ENCODE data around the gene DOHH.
A peak's percentile ranks its signal among the peaks of the same experiment; 100 is the strongest.

Gene DOHH

DNA sequence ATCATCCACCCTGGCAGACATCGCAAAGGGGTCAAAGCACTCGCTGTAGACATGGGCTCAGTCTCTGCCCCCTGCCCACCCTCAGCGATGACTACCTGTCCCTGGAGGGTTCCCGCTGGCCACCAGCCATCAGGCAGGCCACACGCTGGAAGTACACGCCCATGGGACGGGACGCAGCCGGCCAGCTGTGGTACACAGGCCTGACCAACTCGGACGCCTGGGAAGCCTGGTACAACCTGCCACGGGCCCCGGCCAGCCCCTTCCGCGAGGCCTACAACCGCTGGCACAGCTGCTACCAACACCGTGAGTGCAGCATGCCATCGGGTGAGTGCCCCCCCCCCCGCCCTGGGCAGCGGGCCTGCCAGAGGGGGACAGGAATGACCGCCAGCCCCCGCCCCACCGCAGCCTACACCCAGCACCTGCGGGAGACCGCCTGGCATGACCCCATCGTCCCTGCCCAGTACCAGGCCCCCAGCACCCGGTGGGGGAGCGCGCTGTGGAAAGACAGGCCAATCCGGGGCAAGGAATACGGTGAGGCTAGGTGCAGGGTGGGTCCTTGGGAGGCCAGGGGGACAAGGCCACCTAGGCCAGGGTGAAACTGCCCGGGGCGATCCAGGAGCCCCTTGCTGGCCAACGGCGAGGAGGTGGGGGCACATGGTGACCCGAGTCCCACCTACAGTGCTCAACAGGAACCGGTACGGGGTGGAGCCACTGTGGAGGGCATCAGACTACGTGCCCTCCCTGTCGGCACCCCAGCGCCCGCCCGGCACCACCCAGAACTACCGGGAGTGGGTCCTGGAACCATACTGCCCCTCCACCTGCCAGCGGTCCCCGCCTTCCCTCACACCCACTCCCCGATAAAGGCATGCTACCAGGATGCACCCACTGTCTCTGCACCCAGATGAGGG lies 42.9 kb upstream of the DOHH start:
- Histone ChIP-seq H3K4me3 (ENCODE audit: low read depth in 1 of 5, low read length in 5 of 5) (no peak overlapping the region), H3K36me3 (ENCODE audit: control insufficient read depth in 5 of 5, insufficient read depth in 5 of 5, low read length in 5 of 5) (peaks cover 0 to 52% (median 30%) of the 10 kb centered on the region in 5 donors), H3K27ac (ENCODE audit: low read depth, low read length) (no peak overlapping the region), H3K4me1 (ENCODE audit: control insufficient read depth in 5 of 5, insufficient read depth in 5 of 5, low read length in 5 of 5) (peaks cover 0 to 7% (median under 1%) of the 10 kb centered on the region in 5 donors), H3K9me3 (ENCODE audit: control insufficient read depth in 5 of 5, low read length in 5 of 5) (no peaks in the 10 kb centered on the region), H3K27me3 (ENCODE audit: control insufficient read depth in 5 of 5, insufficient read depth in 4 of 5, low read length in 5 of 5) (no peaks in the 10 kb centered on the region), H3K9ac (ENCODE audit: low read length in 5 of 5) (peak overlapping the region in 1 of 5 donors; percentile 17)

DNA sequence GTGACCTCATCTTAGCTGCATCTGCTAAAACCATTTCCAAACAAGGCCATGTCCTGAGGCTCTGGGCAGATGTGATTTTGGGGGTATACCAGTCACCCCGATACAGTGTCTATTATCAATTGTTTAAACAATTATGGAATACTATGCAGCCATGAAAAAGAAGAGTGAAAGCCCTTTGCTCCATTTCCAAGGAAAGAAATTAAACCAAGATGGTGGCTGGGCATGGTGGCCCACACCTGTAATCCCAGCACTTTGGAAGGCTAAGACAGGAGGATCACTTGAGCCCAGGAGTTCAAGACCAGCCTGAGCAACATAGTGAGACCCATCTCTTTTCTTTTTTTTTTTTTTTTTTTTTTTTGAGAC lies 39.3 kb upstream of the DOHH start:
- H3K4me3 ChIP-seq (ENCODE audit: low read depth in 1 of 5, low read length in 5 of 5), result no peak overlapping the region
- peaks cover 0 to 49% (median 21%) of the 10 kb centered on the region in 5 donors for H3K36me3 ChIP-seq (ENCODE audit: control insufficient read depth in 5 of 5, insufficient read depth in 5 of 5, low read length in 5 of 5)
- no peaks in the 10 kb centered on the region for H3K27me3 ChIP-seq (ENCODE audit: control insufficient read depth in 5 of 5, insufficient read depth in 4 of 5, low read length in 5 of 5)
- H3K9me3 ChIP-seq (ENCODE audit: control insufficient read depth in 5 of 5, low read length in 5 of 5), result no peaks in the 10 kb centered on the region
- no peak overlapping the region for H3K27ac ChIP-seq (ENCODE audit: low read depth, low read length)
- peaks cover 3 to 18% (median 12%) of the 10 kb centered on the region in 5 donors for H3K4me1 ChIP-seq (ENCODE audit: control insufficient read depth in 5 of 5, insufficient read depth in 5 of 5, low read length in 5 of 5)
- H3K9ac ChIP-seq (ENCODE audit: low read length in 5 of 5), result no peak overlapping the region

DNA sequence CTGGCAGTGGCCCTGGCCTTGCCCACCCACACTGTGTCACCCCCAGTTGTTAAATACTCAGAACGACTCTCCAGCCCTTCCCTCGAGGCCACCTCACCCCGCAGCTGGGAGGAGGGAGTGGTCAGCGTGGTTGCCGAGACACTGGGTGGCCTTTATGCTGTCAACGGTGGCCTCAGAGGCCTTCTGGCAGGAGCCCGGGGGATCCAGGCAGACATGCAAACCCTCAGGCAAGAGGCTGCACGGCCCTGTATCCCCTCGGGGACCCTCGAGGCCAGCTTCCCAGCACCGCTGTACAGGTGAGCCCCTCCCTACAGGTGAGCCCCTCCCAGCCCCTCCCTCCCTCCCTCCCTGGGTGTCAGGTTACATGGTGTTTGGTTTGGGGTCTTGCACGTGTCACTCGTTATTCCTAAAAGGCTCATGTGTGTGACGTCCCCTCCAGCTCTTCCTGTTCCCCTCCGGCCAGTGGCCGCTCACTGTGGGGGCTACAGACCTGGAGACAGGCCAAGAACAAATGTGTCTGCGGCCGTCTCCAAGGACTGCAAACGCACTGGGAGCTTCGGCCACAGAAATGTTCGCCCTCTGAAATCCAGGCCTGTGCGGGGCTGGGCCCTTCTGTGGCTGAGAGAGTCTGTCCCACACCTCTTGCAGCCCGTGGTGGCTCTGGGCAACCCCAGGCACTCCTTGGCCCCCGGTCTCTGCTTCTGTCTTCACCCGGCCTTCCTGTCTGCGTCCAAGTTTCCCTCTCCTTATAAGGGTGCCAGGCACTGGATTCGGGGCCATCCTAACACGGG lies 38.7 kb upstream of the DOHH start, which contains the start of gene TEKTIP1:
TSS of gene TEKTIP1 (plus strand) at position 210 of the 791 bp plus-strand sequence. CDS start at position 214, 4 bp downstream.
- H3K27ac ChIP-seq (ENCODE audit: low read depth, low read length), result no peak within 1 kb of the TSS
- H3K4me3 ChIP-seq (ENCODE audit: low read depth in 1 of 5, low read length in 5 of 5), result no peak within 1 kb of the TSS
- no peaks in the 10 kb centered on the region for H3K27me3 ChIP-seq (ENCODE audit: control insufficient read depth in 5 of 5, insufficient read depth in 4 of 5, low read length in 5 of 5)
- no peaks in the 10 kb centered on the region for H3K9me3 ChIP-seq (ENCODE audit: control insufficient read depth in 5 of 5, low read length in 5 of 5)
- H3K9ac ChIP-seq (ENCODE audit: low read length in 5 of 5), result no peak within 1 kb of the TSS
- H3K36me3 ChIP-seq (ENCODE audit: control insufficient read depth in 5 of 5, insufficient read depth in 5 of 5, low read length in 5 of 5), result peaks cover 0 to 49% (median 24%) of the 10 kb centered on the region in 5 donors
- H3K4me1 ChIP-seq (ENCODE audit: control insufficient read depth in 5 of 5, insufficient read depth in 5 of 5, low read length in 5 of 5), result peaks cover 3 to 18% (median 12%) of the 10 kb centered on the region in 5 donors

DNA sequence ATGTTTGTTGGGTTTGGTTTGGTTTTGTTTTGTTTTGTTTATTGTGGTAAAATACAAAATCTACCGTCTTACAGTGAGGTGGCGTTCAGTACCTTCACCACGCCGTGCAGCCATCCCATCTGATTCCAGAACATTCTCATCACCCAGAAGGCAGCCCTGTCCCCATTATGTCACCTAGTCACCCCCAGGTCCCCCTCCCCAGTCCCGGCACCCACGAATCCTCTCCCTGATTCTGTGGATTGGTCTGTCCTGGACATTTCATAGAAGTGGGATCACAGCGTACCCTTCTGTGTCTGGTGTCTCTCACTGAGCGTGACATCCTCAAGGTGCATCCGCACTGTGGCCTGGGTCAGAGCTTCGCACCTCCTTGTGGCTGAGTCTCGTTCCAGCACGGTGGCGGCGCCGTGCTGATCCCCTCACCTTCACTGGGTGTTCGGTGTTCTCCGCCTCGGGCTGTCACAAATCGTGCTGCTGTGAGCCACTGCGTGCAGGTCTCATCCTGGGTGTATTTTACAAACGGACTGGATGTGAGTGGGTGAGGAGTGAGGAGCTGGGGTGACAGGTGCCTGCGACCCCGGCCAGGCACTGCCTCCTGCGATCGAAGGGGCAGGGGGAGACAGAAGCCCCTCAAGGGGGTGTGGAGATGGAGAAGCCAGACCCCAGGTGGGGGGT lies 37.9 kb upstream of the DOHH start:
- Histone ChIP-seq H3K9me3 (ENCODE audit: control insufficient read depth in 5 of 5, low read length in 5 of 5) (no peaks in the 10 kb centered on the region), H3K27ac (ENCODE audit: low read depth, low read length) (no peak overlapping the region), H3K4me3 (ENCODE audit: low read depth in 1 of 5, low read length in 5 of 5) (no peak overlapping the region), H3K36me3 (ENCODE audit: control insufficient read depth in 5 of 5, insufficient read depth in 5 of 5, low read length in 5 of 5) (peaks cover 0 to 49% (median 29%) of the 10 kb centered on the region in 5 donors), H3K27me3 (ENCODE audit: control insufficient read depth in 5 of 5, insufficient read depth in 4 of 5, low read length in 5 of 5) (no peaks in the 10 kb centered on the region), H3K4me1 (ENCODE audit: control insufficient read depth in 5 of 5, insufficient read depth in 5 of 5, low read length in 5 of 5) (peaks cover 3 to 18% (median 12%) of the 10 kb centered on the region in 5 donors), H3K9ac (ENCODE audit: low read length in 5 of 5) (no peak overlapping the region)

DNA sequence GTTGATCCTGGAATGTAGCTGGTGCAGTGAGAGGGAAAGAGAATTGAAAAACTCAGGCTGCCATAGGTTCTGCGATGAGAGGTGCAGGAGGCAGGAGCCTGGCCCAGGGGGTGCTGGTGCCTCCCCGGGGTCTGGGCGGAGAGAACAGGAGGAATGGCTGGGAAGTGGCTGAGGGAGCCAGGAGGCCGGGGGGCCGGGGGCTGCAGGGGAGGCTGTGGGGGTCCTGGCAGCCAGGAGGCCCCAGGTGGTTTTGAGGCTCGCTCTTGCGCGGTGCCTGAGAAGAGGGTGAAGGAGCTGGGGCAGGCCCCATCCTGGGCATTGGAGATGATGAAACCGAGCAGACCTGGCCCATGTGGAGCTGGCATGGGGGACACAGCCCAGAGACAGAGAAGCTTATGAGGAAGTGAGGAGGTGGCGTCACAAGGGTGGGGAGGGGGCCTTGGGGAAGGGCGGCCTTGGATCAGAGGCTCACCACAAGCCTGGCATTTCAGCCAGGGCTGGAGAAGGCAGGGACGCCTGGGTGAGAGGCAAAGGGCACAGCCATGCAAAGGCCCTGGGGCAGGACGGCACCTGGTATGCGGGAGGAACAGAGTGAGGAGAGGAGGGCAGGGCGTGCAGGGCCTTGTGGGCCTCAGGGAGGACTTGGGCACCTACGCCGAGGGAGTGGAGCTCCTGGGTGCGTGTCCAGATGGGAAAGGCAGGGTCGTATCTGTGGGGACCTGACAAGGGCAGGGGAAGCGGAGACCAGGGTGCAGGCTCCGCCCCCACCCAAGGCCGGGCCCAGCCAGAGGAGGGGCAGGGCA lies 37.2 kb upstream of the DOHH start:
- Histone ChIP-seq H3K9me3 (ENCODE audit: control insufficient read depth in 5 of 5, low read length in 5 of 5) (no peaks in the 10 kb centered on the region), H3K36me3 (ENCODE audit: control insufficient read depth in 5 of 5, insufficient read depth in 5 of 5, low read length in 5 of 5) (peaks cover 0 to 51% (median 34%) of the 10 kb centered on the region in 5 donors), H3K4me1 (ENCODE audit: control insufficient read depth in 5 of 5, insufficient read depth in 5 of 5, low read length in 5 of 5) (peaks cover 3 to 16% (median 12%) of the 10 kb centered on the region in 5 donors), H3K4me3 (ENCODE audit: low read depth in 1 of 5, low read length in 5 of 5) (no peak overlapping the region), H3K9ac (ENCODE audit: low read length in 5 of 5) (no peak overlapping the region), H3K27ac (ENCODE audit: low read depth, low read length) (no peak overlapping the region), H3K27me3 (ENCODE audit: control insufficient read depth in 5 of 5, insufficient read depth in 4 of 5, low read length in 5 of 5) (no peaks in the 10 kb centered on the region)

DNA sequence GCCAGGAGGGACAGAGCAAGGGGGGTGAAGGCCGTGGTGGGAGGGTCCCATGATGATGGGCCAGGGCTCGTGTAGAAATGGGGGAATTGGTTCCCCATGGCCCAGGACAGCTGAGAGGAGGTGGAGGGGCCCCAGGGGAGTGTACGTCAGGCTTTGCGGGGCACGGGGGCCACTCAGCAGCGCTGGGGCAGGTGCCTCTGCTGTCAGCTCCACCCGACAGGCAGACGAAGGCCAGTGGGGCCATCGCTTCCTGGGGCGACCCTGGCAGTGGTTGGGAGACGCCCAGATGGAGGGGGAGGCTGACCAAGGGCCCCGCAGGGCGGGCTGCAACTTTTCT lies 36.6 kb upstream of the DOHH start:
- H3K36me3 ChIP-seq (ENCODE audit: control insufficient read depth in 5 of 5, insufficient read depth in 5 of 5, low read length in 5 of 5), result peaks cover 0 to 55% (median 40%) of the 10 kb centered on the region in 5 donors

DNA sequence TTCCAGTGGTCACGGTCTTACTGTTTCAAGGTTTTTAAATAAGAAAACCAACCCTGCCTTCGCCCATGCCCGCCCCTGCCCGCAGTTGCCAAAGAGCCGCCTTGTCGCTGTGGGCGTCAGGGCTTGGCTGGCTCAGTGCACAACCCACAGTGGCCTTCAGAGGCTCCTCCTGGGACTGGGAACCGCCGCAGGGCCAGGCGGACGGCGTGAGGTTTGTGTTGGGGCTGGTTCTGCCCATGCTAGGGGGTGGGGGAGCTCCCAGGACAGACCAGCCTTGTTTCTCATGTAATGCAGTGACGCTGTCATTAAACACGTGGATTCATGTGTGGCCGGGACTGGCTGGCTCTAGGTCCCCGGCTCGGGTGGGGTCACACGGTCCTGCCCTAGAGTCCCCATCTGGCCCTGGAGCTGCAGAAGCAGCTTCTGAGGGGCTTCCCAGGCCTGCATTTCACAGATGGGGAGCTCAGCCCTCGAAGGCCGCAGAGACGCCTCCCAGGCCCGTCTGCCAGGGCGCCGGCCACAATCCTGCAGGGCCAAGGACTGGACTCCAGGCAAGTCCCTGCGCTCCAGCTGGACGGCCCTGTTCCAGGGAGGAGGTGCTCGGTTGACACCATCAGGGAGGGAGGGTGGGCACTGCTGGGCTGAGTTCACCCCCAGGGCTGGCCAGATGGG lies 36.1 kb upstream of the DOHH start:
- peaks cover 0 to 60% (median 45%) of the 10 kb centered on the region in 5 donors for H3K36me3 ChIP-seq (ENCODE audit: control insufficient read depth in 5 of 5, insufficient read depth in 5 of 5, low read length in 5 of 5)
- peak overlapping the region in 1 of 5 donors; percentile 17 for H3K4me3 ChIP-seq (ENCODE audit: low read depth in 1 of 5, low read length in 5 of 5)
- H3K9ac ChIP-seq (ENCODE audit: low read length in 5 of 5), result peak overlapping the region in 1 of 5 donors; percentile 41
- H3K27ac ChIP-seq (ENCODE audit: low read depth, low read length), result no peak overlapping the region
- peaks cover 3 to 16% (median 12%) of the 10 kb centered on the region in 5 donors for H3K4me1 ChIP-seq (ENCODE audit: control insufficient read depth in 5 of 5, insufficient read depth in 5 of 5, low read length in 5 of 5)
- H3K27me3 ChIP-seq (ENCODE audit: control insufficient read depth in 5 of 5, insufficient read depth in 4 of 5, low read length in 5 of 5), result no peaks in the 10 kb centered on the region
- H3K9me3 ChIP-seq (ENCODE audit: control insufficient read depth in 5 of 5, low read length in 5 of 5), result no peaks in the 10 kb centered on the region

More for the DNA sequence above, 36.6 kb upstream of the DOHH start:
- Histone ChIP-seq H3K9me3 (ENCODE audit: control insufficient read depth in 5 of 5, low read length in 5 of 5) (no peaks in the 10 kb centered on the region), H3K9ac (ENCODE audit: low read length in 5 of 5) (no peak overlapping the region), H3K4me1 (ENCODE audit: control insufficient read depth in 5 of 5, insufficient read depth in 5 of 5, low read length in 5 of 5) (peaks cover 3 to 16% (median 12%) of the 10 kb centered on the region in 5 donors), H3K4me3 (ENCODE audit: low read depth in 1 of 5, low read length in 5 of 5) (no peak overlapping the region), H3K27ac (ENCODE audit: low read depth, low read length) (no peak overlapping the region), H3K27me3 (ENCODE audit: control insufficient read depth in 5 of 5, insufficient read depth in 4 of 5, low read length in 5 of 5) (no peaks in the 10 kb centered on the region)

DNA sequence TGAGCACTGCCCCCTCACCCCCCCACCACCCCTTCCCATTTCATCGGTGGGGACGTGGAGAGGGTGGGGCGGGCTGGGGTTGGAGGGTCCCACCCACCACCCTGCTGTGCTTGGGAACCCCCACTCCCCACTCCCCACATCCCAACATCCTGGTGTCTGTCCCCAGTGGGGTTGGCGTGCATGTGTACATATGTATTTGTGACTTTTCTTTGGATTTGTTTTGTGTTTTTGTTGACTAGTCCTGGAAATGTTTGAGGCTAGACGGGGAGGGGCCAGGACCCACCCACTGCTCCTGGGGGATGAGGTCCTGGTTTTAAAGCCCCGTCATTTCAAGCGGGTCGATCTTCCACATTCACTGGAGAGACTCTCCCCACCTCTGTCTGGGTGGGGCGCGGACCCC lies 35.5 kb upstream of the DOHH start:
- H3K9me3 ChIP-seq (ENCODE audit: control insufficient read depth in 5 of 5, low read length in 5 of 5), result no peaks in the 10 kb centered on the region
- H3K4me3 ChIP-seq (ENCODE audit: low read depth in 1 of 5, low read length in 5 of 5), result peak overlapping the region in 1 of 5 donors; percentile 17
- H3K9ac ChIP-seq (ENCODE audit: low read length in 5 of 5), result no peak overlapping the region
- no peaks in the 10 kb centered on the region for H3K27me3 ChIP-seq (ENCODE audit: control insufficient read depth in 5 of 5, insufficient read depth in 4 of 5, low read length in 5 of 5)
- peaks cover 0 to 66% (median 51%) of the 10 kb centered on the region in 5 donors for H3K36me3 ChIP-seq (ENCODE audit: control insufficient read depth in 5 of 5, insufficient read depth in 5 of 5, low read length in 5 of 5)
- H3K4me1 ChIP-seq (ENCODE audit: control insufficient read depth in 5 of 5, insufficient read depth in 5 of 5, low read length in 5 of 5), result peaks cover 3 to 16% (median 12%) of the 10 kb centered on the region in 5 donors
- no peak overlapping the region for H3K27ac ChIP-seq (ENCODE audit: low read depth, low read length)

DNA sequence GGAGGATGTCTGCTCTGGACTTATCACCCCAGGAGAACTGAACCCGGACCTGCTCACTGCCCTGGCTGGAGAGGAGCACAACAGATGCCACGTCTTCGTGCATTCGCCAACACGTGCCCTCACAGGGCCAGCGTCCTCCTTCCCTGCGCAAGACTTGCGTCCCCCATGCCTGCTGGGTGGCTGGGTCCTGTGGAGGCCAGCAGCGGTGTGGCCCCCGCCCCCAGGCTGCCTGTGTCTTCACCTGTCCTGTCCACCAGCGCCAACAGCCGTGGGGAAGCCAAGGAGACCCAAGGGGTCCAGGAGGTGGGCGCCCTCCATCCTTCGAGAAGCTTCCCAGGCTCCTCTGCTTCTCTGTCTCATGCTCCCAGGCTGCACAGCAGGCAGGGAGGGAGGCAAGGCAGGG lies 35.1 kb upstream of the DOHH start:
- H3K9me3 ChIP-seq (ENCODE audit: control insufficient read depth in 5 of 5, low read length in 5 of 5), result no peaks in the 10 kb centered on the region
- H3K4me3 ChIP-seq (ENCODE audit: low read depth in 1 of 5, low read length in 5 of 5), result no peak overlapping the region
- no peak overlapping the region for H3K9ac ChIP-seq (ENCODE audit: low read length in 5 of 5)
- no peak overlapping the region for H3K27ac ChIP-seq (ENCODE audit: low read depth, low read length)
- H3K4me1 ChIP-seq (ENCODE audit: control insufficient read depth in 5 of 5, insufficient read depth in 5 of 5, low read length in 5 of 5), result peaks cover 3 to 16% (median 12%) of the 10 kb centered on the region in 5 donors
- peaks cover 0 to 70% (median 55%) of the 10 kb centered on the region in 5 donors for H3K36me3 ChIP-seq (ENCODE audit: control insufficient read depth in 5 of 5, insufficient read depth in 5 of 5, low read length in 5 of 5)
- no peaks in the 10 kb centered on the region for H3K27me3 ChIP-seq (ENCODE audit: control insufficient read depth in 5 of 5, insufficient read depth in 4 of 5, low read length in 5 of 5)

All from subcutaneous abdominal adipose tissue (tissue), 5 donors.